ENCODE results near the gene ABCF3.

DNA sequence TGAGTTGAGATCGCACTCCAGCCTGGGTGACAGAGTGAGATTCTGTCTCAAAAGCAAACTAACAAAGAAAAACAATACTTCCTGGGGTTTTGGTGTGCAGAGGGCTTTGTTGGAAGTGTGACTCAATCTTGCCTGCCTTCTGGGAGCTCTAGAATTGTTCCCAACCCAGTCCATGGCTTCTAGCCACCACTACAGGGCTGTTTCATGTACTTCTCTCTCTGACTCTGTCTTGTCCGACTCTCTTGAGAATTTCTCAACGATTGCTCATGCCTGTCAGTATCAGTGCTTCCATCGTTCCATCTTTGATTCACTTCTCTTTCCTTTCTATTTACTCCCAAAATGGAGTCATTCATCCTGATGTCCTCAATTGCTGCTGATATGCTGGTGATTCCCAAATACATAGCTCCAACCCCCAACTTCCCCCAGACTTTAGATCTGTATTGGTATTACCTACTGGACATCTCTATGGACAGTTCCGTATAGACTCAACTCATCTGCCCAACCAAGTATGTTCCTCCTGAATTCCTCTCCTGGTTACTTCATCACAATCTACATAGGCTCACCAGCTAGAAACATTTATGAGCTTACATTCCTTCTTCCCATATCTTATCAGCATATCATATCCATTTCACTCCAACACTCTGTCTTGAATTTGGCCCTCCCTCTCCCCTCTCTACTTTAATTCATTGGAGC lies 13.2 kb upstream of the ABCF3 start:
- TF ChIP-seq TAF1 (IDR thresholded peaks at IDR 0.05; ENCODE audit: borderline replicate concordance, low read depth, low read length), result no peak
- TF ChIP-seq POLR2AphosphoS5 (IDR thresholded peaks at IDR 0.05; ENCODE audit: low read depth, low read length), result no peak
- TF ChIP-seq POLR2A (IDR thresholded peaks at IDR 0.05; ENCODE audit: low read depth, low read length), result no peak
